GM21786 (cell line): ENCODE data around the gene CCSER1.

ENCODE experiments used
- ATAC-seq: cut with Tn5 transposase; IDR thresholded peaks from one replicate; pipeline ENCODE4 v1.9.1; 2021; ENCODE audit not compliant: unreplicated experiment

The CCSER1 gene

DNA sequence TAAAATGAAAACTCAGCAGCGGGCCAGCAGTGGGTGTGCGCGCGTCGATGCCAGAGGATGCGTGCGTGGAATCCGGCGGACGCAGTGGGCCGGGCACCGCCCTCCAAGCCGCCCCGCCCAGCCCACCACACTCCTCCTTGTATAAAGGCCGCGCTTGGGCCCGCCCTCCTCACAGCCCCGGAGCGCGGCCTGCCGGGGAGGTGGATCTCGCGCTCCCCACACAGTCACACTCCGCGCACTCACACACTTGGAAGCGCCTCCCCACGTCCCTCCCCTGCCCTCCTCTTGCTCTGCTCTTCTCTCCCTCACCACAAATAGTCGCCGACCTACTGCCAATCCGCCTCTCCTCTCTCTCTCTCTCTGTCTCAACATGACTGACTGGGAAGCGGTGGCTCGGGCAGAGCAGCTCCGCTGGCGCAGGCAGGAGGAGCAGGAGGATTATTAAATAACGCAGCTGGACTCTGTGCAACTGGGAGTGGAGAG lies at the start of gene CCSER1:
TSS of gene CCSER1 (plus strand) at position 172 of the 483 bp plus-strand sequence.
- peak; percentile 61 for ATAC-seq

DNA sequence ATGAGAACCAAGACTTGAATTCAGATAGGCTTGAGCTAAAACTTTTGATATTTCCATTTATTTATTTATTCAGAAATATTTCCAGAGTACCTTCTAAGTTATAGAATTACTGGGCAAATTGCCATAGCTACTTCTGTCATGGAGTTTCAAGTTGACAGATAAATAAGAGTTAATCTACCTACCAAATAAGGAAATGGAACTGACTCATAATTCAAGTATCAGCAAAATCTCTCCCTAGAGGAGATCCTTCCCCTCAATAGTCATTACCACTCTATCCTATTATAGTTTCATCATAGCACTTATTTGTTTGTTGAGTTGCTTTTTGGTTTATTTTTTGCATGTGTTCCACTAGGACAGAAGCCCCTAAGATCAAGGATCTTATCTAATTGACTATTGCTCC lies 48.8 kb upstream of the CCSER1 start:
- ATAC-seq = peak; percentile 62

GRCh38 chr4:90080116-90080515 lies 47.1 kb upstream of the CCSER1 start:
- no peak for ATAC-seq

DNA sequence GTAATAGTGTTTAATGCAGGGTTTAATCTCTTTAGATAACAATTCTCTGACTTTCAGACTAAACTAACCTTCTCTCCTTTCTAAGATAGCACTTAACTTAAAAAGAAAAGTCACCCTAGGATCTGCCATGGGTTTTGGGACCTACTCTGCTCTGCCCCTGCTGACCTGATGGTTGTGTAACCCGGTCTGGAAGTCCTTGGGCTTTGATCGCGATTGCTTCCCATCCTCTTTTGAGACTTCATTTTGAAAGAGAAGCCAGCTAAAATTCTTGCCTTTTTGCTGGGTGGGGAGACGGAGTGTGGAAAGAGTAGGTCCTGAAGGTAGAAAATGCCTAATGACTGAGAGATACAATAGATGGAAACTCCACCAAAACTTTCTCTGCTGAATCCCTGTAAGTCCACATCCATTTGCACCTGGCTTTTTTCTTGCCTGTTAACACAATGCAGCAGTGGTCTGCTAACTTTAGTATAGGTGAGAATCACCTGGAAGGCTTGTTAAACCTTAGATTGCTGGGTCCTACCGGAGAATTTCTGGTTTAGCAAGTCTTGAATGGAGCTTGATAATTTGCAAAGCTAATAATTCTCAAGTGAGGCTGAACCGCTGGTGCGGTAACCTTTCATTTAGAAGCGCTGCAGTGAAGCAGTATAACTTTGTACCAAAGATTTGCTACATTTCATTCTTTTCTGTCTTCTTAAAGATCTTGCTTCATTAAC lies 45.6 kb upstream of the CCSER1 start:
- ATAC-seq = no peak

DNA sequence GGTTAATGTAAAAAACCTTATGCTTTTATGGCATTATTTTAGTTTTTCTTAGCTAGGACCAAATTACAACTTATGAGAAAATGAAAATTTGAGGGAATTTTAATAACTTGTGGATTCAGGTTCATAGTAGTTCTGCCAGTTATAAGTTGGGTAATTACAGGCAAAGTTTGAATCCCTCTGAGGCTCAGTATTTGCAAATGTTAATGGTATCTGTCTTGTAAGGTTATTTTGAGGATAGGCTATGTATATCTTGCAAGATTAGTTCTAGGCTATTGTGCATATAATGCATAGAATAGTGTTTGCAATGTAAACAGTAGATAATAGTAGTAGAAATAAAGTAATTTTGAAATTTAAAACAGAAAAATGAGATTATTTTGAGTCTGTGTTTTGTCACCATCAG lies 44.7 kb upstream of the CCSER1 start:
- no peak for ATAC-seq

GRCh38 chr4:90084277-90084966 lies 42.8 kb upstream of the CCSER1 start:
- ATAC-seq = no peak

- no peak for ATAC-seq
Measured at GRCh38 chr4:90084967-90085295, 42.3 kb upstream of the CCSER1 start.

- no peak for ATAC-seq
Measured at GRCh38 chr4:90093526-90093925, 33.7 kb upstream of the CCSER1 start.

GRCh38 chr4:90095000-90095399 lies 32.2 kb upstream of the CCSER1 start:
- no peak for ATAC-seq

- ATAC-seq = peak; percentile 66
Measured at GRCh38 chr4:90099812-90100211, 27.4 kb upstream of the CCSER1 start.

GRCh38 chr4:90103991-90104390 lies 23.2 kb upstream of the CCSER1 start:
- ATAC-seq = no peak

DNA sequence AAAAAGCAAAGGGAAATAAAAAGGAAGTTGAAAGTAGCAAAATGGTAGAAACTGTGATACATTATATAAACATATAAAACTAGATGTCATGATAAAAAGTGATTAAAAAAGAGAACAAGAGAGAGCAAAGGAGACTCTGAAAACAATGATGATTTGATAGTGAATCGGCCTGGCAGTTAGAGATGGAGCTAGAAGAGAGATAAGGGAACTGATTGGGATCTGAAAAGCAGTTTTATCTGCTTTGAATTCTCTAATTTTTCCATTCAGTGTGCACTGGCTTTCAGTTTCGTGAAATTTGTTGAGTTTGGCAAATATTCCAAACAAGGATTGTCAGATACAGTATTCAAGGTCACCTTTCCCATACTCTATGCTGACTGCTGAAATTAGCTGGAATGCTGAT lies 21.9 kb upstream of the CCSER1 start:
- ATAC-seq = no peak

- no peak for ATAC-seq
Measured at GRCh38 chr4:90112715-90113114, 14.5 kb upstream of the CCSER1 start.

GRCh38 chr4:90113881-90114457 lies 13.2 kb upstream of the CCSER1 start:
- no peak for ATAC-seq

- ATAC-seq = peak; percentile 70
Measured at GRCh38 chr4:90118527-90119195, 8.5 kb upstream of the CCSER1 start.

- ATAC-seq = no peak
Measured at GRCh38 chr4:90120037-90120436, 7.2 kb upstream of the CCSER1 start.

DNA sequence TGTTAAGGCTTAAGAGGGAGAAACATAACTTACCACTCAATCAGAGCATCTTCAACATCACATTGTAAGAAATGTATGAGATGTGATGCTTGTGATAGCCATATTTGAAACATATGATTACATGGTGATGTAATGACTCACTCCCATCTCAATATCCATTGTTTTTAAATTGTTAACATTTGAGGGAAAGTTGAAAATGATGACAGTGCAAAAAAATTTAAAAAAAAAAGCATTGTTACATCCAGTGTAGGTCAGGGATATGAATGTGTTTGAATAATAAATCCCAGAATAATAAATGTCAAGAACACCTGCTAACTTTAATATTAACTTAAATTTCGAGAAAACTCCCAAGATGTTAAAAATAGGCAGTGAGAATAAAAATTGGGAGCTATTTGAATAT lies 6.4 kb upstream of the CCSER1 start:
- ATAC-seq = no peak

DNA sequence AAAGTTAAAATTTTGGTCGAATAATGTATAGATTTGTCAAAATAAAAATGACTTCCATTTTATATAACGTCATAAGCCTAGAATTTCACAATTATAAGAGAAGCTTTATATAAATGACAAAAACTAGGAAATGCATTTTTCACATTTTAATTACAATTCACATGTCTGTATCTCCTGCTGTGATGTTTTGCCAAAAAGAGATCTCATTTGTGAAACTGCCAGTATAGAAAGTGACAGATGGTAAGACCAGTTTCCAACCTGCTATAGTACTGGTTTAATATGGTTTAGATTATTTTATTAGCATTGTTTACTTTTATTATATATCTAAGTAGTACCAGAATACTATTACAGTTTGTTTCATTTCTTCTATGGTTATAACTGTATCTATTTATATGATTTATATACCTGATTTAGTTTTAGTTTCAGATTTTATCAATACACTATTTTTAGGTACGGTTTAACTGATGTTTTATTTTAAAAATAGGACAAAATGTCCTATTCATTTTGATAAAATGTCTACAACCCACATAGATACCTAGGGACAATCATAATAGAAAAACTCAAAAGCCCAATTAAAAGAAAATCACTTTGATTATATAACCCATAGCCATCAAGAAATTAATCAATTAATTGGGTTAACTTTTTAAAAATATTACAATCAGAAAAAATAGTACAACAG lies 5.4 kb upstream of the CCSER1 start:
- ATAC-seq = no peak

DNA sequence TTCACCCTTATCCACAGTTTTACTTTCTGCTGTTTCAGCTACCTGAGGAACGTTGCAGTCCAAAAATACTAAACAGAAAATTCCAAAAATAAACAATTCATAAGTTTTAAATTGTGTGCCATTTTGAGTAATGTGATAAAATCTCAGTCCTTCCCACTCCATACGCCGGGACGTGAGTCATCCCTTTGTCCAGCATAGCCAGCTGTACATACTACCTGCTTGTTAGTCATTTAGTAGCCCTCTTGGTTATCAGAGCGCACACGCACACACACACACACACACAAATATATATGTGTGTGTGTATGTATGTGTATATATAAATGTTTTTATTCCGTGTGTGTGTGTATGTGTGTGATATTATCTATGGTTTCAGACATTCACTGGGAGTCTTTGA lies 4.8 kb upstream of the CCSER1 start:
- no peak for ATAC-seq

DNA sequence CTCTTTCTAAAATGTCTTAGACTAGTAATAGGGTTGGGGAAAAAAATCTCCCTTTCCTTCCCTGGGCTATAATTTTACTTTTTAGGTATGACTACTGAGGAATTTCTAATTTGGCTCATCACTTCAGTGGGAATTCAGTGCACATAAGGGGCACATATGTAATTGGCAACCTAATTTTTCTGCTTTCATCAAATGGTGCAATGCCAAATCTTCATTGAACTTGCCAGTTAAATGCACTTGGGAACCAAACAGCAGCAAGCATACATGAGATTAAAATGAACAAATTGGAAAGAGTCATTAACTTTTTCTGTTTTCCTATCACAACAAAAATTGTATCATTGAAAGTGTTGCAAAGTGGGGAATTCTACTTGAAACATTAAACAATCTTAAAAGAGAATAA lies 2.9 kb upstream of the CCSER1 start:
- no peak for ATAC-seq

DNA sequence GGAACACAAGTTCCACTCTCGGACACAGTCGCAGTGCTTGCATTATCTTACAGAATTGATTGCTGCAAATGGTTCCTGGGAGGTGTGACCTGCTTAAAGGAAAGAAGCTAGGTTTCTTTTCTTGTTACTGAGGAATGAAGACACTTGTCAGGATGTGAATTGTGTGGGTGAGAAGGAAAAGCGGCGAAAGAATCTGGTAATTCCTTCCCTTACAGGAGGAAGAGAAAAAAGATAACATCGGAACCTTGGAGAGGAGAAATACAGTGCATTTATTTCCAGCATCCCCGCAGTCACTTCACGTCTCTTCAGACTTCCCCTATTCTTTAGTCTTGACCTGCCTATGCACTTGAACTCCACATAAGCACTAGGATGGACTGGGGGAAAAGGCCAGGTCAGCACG lies 389 bp upstream of the CCSER1 start:
- ATAC-seq = peak; percentile 4
